ENCODE data around the gene ITM2A. TPM values are rescaled to one million over a fixed set of nuclear protein-coding genes. Genes with fewer than 3 reads are reported as not detected.

Gene ITM2A
- total and polyA plus RNA-seq, 2 of the 4 experiments (the other 2 are of a cell fraction), result not detected

GRCh38 chrX:79365591-79365990, 1.5 kb downstream of the ITM2A start:
- H3K4me2 ChIP-seq (ENCODE audit: low read depth, low read length), result no peak overlapping the region
- no CpG with 5 or more reads among the region's 1 CpG for WGBS, 2 experiments (ENCODE audit: extremely low coverage in 2 of 2, insufficient read length in 1 of 2)
- H3K18ac ChIP-seq (ENCODE audit: low read depth, low read length), result no peak overlapping the region
- in situ Hi-C loops (cut with MboI; ENCODE audit: low sequenced_read_pairs) (no loop called here), intact Hi-C loops (cut with micrococcal nuclease) (no loop called here), dilution Hi-C loops (cut with HindIII; ENCODE audit: low sequenced_read_pairs, unreplicated experiment) (no loop called here)
- H3K4me1 ChIP-seq (ENCODE audit: control insufficient read depth, insufficient read depth, low read length), result no peaks in the 10 kb centered on the region
- no peaks in the 10 kb centered on the region for H3K9me3 ChIP-seq (ENCODE audit: control insufficient read depth, insufficient read depth, low read length)
- H3K14ac ChIP-seq (replicated peaks; ENCODE audit: low read depth, low read length), result no peak overlapping the region
- no peak for DNase-seq
- H3K9me1 ChIP-seq (ENCODE audit: insufficient read depth, low read length), result no peaks in the 10 kb centered on the region
- no peak overlapping the region for H2BK15ac ChIP-seq (ENCODE audit: low read depth, low read length)
- no peak overlapping the region for H2AFZ ChIP-seq (replicated peaks; ENCODE audit: low read length, poor library complexity)
- ChIA-PET CTCF (no interaction called here), POLR2A (ENCODE audit: unreplicated experiment) (no interaction called here)
- H2BK5ac ChIP-seq (ENCODE audit: low read depth, low read length, poor library complexity, severe bottlenecking), result no peak overlapping the region
- H3K9ac ChIP-seq (ENCODE audit: low read depth, low read length), result no peak overlapping the region
- H4K20me1 ChIP-seq (ENCODE audit: insufficient read depth, low read length), result no peaks in the 10 kb centered on the region
- no peak overlapping the region for H3K4me3 ChIP-seq (ENCODE audit: insufficient read depth, low read depth, low read length)
- no peaks in the 10 kb centered on the region for H3K79me1 ChIP-seq (ENCODE audit: low read depth in 1 of 2, low read length in 2 of 2)
- no peak overlapping the region for H3K27ac ChIP-seq (ENCODE audit: insufficient read depth, low read length)
- no peak for ATAC-seq (ENCODE audit: low read depth)
- no peak overlapping the region for H3K56ac ChIP-seq (ENCODE audit: extremely low read depth, insufficient read depth, low read length)
- H3K4ac ChIP-seq (ENCODE audit: low read depth, low read length), result no peak overlapping the region
- H2AK5ac ChIP-seq (ENCODE audit: low read depth, low read length), result no peak overlapping the region
- no peak overlapping the region for H2BK20ac ChIP-seq (ENCODE audit: low read depth, low read length)
- no peak overlapping the region for H2AK9ac ChIP-seq (replicated peaks; ENCODE audit: low read depth, low read length, poor library complexity)
- no peak overlapping the region for H4K8ac ChIP-seq (ENCODE audit: low read depth in 2 of 2, low read length in 2 of 2)
- no peaks in the 10 kb centered on the region for H3K27me3 ChIP-seq (ENCODE audit: control insufficient read depth, insufficient read depth, low read length)
- H2BK120ac ChIP-seq (ENCODE audit: low read depth, low read length), result no peak overlapping the region
- no peak overlapping the region for H4K5ac ChIP-seq (ENCODE audit: low read depth, low read length)
- no peak overlapping the region for H4K91ac ChIP-seq (ENCODE audit: insufficient read depth, low read depth, low read length)
- BruUV-seq (replicated peaks), result no TSS peak
- TF ChIP-seq BHLHE40 (IDR thresholded peaks at IDR 0.05; ENCODE audit: low read depth, low read length) (no peak), CHD1 (IDR thresholded peaks at IDR 0.05; ENCODE audit: low read depth, low read length) (no peak), RFX5 (IDR thresholded peaks at IDR 0.05; ENCODE audit: low read depth, low read length) (no peak), SMC3 (IDR thresholded peaks at IDR 0.05; ENCODE audit: low read depth, low read length) (no peak), CEBPB (IDR thresholded peaks at IDR 0.05; ENCODE audit: low read depth, low read length) (no peak), RAD21 (IDR thresholded peaks at IDR 0.05; ENCODE audit: low read length) (no peak), POLR2A (IDR thresholded peaks at IDR 0.05; ENCODE audit: low read depth, low read length) (no peak), MXI1 (IDR thresholded peaks at IDR 0.05; ENCODE audit: borderline replicate concordance, low read depth, low read length) (no peak), FOS (IDR thresholded peaks at IDR 0.05; ENCODE audit: low read depth, low read length) (no peak)
- TF ChIP-seq, protein P1, sequence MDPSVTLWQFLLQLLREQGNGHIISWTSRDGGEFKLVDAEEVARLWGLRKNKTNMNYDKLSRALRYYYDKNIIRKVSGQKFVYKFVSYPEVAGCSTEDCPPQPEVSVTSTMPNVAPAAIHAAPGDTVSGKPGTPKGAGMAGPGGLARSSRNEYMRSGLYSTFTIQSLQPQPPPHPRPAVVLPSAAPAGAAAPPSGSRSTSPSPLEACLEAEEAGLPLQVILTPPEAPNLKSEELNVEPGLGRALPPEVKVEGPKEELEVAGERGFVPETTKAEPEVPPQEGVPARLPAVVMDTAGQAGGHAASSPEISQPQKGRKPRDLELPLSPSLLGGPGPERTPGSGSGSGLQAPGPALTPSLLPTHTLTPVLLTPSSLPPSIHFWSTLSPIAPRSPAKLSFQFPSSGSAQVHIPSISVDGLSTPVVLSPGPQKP (IDR thresholded peaks at IDR 0.05; ENCODE audit: borderline replicate concordance, low read depth, low read length), result no peak
- TF ChIP-seq, protein P2, sequence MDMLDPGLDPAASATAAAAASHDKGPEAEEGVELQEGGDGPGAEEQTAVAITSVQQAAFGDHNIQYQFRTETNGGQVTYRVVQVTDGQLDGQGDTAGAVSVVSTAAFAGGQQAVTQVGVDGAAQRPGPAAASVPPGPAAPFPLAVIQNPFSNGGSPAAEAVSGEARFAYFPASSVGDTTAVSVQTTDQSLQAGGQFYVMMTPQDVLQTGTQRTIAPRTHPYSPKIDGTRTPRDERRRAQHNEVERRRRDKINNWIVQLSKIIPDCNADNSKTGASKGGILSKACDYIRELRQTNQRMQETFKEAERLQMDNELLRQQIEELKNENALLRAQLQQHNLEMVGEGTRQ (IDR thresholded peaks at IDR 0.05; ENCODE audit: low read depth, low read length), result no peak
- no peaks in the 10 kb centered on the region for H3K36me3 ChIP-seq (ENCODE audit: control insufficient read depth, insufficient read depth, low read length)
- H3K23ac ChIP-seq (ENCODE audit: low read depth, low read length), result no peak overlapping the region

Measured in IMR-90 (cell line).